Fibroblast of lung (primary cell): ENCODE measurements around the gene G6PC3.

Experiments
- EZH2 ChIP-seq: IDR thresholded peaks from 2 replicates; pipeline ENCODE4 v1.5.1; 2012; ENCODE audit warnings: low read length, control low read depth, mild to moderate bottlenecking; ENCODE audit errors: missing control alignments
- TF ChIP-seq, protein P1 (sequence below), 2 donors: IDR thresholded peaks in 1 of 2; conservative IDR thresholded peaks in 1 of 2; 1 replicate in 1 of 2; 2 replicates in 1 of 2; pipeline ENCODE4 v1.5.1; 2011 to 2012; ENCODE audit warnings: low read length in 2 of 2, control low read depth in 1 of 2, inconsistent platforms in 1 of 2, low read depth in 1 of 2, mild to moderate bottlenecking in 1 of 2

DNA sequence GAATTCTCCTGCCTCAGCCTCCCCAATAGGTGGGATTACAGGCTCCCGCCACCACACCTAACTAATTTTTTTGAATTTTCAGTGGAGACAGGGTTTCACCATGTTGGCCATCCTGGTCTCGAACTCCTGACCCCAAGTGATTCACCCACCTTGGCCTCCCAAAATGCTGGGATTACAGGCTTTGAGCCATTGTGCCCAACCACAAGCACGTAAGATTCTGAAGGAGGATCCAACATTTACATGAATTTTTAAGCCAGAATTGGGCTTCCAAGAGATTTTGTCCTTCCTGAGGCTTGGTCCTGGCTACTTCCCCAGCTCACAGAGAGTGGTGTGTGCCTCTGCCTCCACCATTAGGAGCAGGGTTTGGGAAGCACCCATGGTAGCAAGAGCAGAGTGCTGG, 11.1 kb downstream of the G6PC3 start:
- TF ChIP-seq EZH2 = no peak
- TF ChIP-seq, protein P1, sequence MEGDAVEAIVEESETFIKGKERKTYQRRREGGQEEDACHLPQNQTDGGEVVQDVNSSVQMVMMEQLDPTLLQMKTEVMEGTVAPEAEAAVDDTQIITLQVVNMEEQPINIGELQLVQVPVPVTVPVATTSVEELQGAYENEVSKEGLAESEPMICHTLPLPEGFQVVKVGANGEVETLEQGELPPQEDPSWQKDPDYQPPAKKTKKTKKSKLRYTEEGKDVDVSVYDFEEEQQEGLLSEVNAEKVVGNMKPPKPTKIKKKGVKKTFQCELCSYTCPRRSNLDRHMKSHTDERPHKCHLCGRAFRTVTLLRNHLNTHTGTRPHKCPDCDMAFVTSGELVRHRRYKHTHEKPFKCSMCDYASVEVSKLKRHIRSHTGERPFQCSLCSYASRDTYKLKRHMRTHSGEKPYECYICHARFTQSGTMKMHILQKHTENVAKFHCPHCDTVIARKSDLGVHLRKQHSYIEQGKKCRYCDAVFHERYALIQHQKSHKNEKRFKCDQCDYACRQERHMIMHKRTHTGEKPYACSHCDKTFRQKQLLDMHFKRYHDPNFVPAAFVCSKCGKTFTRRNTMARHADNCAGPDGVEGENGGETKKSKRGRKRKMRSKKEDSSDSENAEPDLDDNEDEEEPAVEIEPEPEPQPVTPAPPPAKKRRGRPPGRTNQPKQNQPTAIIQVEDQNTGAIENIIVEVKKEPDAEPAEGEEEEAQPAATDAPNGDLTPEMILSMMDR (conservative IDR thresholded peaks at IDR 0.05 in 1 of 2, IDR thresholded peaks at IDR 0.05 in 1 of 2; ENCODE audit: low read depth in 1 of 2, low read length in 2 of 2) = no peak
